MG63 (cell line): ENCODE measurements around the gene HBA1. TPM values are rescaled to one million over a fixed set of nuclear protein-coding genes. Genes with fewer than 3 reads are reported as not detected.

ENCODE experiments used
- DNase-seq: peaks from one replicate; pipeline ENCODE4 v3.0.0-alpha.2; 2020
- H3K27me3 ChIP-seq: fragments of 250-450 bp; sonication (Bioruptor Pico); 2 replicates; pipeline ENCODE4 v1.5.1; 2020; ENCODE audit warnings: mild to moderate bottlenecking, moderate library complexity
- H3K36me3 ChIP-seq: fragments of 250-450 bp; sonication (Bioruptor Pico); 2 replicates; pipeline ENCODE4 v1.5.1; 2020; ENCODE audit warnings: mild to moderate bottlenecking, moderate library complexity
- H3K4me3 ChIP-seq: fragments of 250-450 bp; sonication (Bioruptor Pico); 2 replicates; pipeline ENCODE4 v1.5.1; 2020; ENCODE audit warnings: mild to moderate bottlenecking, moderate library complexity
- H3K9me3 ChIP-seq: fragments of 250-450 bp; sonication (Bioruptor Pico); 2 replicates; pipeline ENCODE4 v1.5.1; 2020; ENCODE audit warnings: mild to moderate bottlenecking, moderate library complexity
- total RNA-seq: library from RNA; depleted of rRNA; stranded (reverse); fragments of >200 nt; shearing (Covaris generic); gene quantifications from 2 replicates; pipeline ENCODE4 v1.2.3, GENCODE V29; 2014; ENCODE audit warnings: low replicate concordance; rRNA removed

Gene HBA1
- total RNA-seq, 1 experiment from 2014 or later, result not detected

DNA sequence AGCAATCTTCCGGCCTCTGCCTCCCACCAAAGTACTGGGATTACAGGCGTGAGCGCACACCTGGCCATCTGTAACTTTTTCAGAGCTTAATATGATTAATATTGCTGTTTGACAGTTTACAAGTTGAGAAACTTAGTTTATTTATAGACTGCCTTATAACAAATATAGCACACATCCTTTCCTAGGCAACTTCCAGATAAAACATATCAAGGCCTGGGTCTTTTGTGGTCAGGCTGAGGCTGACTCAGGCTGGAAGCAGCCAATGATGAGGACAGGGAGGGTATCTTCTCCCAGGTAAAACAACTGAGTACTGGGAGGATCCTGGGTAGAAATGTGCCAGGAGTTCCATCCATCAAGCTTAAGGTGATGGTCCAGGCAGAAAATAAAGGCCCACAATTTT is 36.5 kb downstream of the HBA1 start:
- Histone ChIP-seq H3K36me3 (peaks cover 77% of the 10 kb centered on the region), H3K9me3 (no peaks in the 10 kb centered on the region), H3K27me3 (no peaks in the 10 kb centered on the region), H3K4me3 (no peak overlapping the region)
- no peak for DNase-seq

DNA sequence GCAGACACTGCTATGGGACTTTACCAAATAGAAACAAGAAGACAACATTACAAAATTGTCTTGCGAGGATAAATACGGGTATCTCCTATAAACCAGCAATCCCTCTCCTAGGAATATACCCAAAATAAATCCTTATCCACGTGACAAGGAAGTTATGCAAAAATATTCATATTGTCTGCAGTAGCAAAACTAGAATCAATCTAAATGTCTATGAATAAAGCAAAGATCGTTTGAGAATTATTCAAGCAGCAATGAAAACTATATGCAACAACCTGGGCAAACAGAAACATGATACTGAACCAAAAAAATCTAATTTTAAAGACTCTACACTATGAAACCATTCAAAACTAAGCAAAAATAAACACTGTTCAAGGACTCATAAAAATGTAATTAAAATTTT is 43.5 kb downstream of the HBA1 start:
- Histone ChIP-seq H3K36me3 (peaks cover 84% of the 10 kb centered on the region), H3K4me3 (no peak overlapping the region), H3K27me3 (no peaks in the 10 kb centered on the region), H3K9me3 (no peaks in the 10 kb centered on the region)
- DNase-seq, result no peak

Other genes starting within 250 kb of the HBA1 start
- 16.4 and 25.5 TPM in 2 replicates for gene POLR3K, start 123.1 kb upstream of the HBA1 start, total RNA-seq
- gene SNRNP25, start 122.9 kb upstream of the HBA1 start, total RNA-seq, result 33.1 and 87.8 TPM in 2 replicates
- gene RHBDF1, start 104.0 kb upstream of the HBA1 start, total RNA-seq, result 4.2 and 12.0 TPM in 2 replicates
- 126 and 258 TPM in 2 replicates for gene MPG, start 98.5 kb upstream of the HBA1 start, total RNA-seq
- gene NPRL3, start 38.0 kb upstream of the HBA1 start, total RNA-seq, result 9.6 and 18.2 TPM in 2 replicates
- gene HBZ, start 24.0 kb upstream of the HBA1 start, total RNA-seq, result not detected in 2 replicates
- not detected in 2 replicates for gene HBM, start 10.7 kb upstream of the HBA1 start, total RNA-seq
- gene HBA2, start 3.8 kb upstream of the HBA1 start, total RNA-seq, result not detected in 2 replicates
- not detected in 2 replicates for gene HBQ1, start 3.8 kb downstream of the HBA1 start, total RNA-seq
- gene LUC7L, start 52.8 kb downstream of the HBA1 start, total RNA-seq, result 45.1 and 58.4 TPM in 2 replicates
- 65.6 and 106 TPM in 2 replicates for gene FAM234A, start 58.1 kb downstream of the HBA1 start, total RNA-seq
- not detected in 2 replicates for gene RGS11, start 99.3 kb downstream of the HBA1 start, total RNA-seq
- gene ARHGDIG, start 103.9 kb downstream of the HBA1 start, total RNA-seq, result 5.9 TPM in 1 of 2 replicates, not detected in the other
- gene PDIA2, start 106.5 kb downstream of the HBA1 start, total RNA-seq, result 3.1 TPM in 1 of 2 replicates, not detected in the other
- gene AXIN1, start 176.0 kb downstream of the HBA1 start, total RNA-seq, result 46.9 and 48.3 TPM in 2 replicates
- gene MRPL28, start 193.9 kb downstream of the HBA1 start, total RNA-seq, result 172 and 192 TPM in 2 replicates
- 34.2 and 35.5 TPM in 2 replicates for gene PGAP6, start 205.3 kb downstream of the HBA1 start, total RNA-seq
- 188 and 350 TPM in 2 replicates for gene NME4, start 220.5 kb downstream of the HBA1 start, total RNA-seq
- gene DECR2, start 225.2 kb downstream of the HBA1 start, total RNA-seq, result 31.6 and 37.1 TPM in 2 replicates
- 33.1 and 42.8 TPM in 2 replicates for gene RAB11FIP3, start 249.0 kb downstream of the HBA1 start, total RNA-seq